ENCODE measurements around the gene SLIT3. TPM values are rescaled to one million over a fixed set of nuclear protein-coding genes. Genes with fewer than 3 reads are reported as not detected.

Gene SLIT3
- total and polyA plus RNA-seq, 5 donors from 2014 or later = not detected

DNA sequence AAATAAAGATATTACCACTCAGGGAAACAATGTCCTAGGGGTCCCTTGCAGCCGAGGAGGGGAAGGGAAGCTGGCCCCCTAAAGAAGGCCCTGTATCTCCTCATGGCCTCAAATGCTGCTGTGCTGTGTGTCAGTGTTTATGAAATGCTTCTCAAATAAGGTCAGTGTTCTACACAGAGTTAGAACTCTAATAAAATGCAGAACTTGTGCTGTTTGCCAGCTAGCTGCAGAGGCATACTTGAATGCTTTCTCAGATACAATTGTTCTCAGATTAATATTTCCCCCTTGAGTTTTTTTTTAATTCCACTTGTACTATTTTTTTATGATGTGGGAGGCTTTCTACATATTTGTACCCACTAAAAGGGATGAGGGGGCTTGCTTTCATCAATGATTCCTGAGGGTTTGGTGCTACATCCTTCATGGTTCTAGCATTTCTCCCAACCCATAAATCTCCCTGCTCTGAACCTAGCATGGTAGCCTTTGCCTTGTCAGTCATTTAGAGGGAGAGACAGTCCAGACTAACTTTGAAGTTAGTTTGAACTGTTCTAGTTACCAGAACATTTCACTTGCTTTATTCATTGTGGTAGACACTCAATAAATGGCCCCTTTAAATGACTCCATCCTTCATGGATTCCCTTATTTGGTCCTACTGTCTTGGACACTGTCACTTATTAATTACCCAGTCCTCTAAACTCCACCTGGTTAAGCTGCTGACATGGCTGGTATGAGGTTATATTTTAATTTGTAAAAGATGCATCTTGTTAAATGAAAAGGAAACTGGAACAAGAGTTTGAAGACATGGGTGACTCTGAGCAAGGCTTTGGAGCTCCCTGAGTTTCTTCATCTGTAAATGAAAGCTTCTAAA, 12.6 kb downstream of the SLIT3 start:
- Histone ChIP-seq H3K27me3 (ENCODE audit: control insufficient read depth, insufficient read depth, low read length) (no peaks in the 10 kb centered on the region), H3K4me1 (ENCODE audit: control insufficient read depth, insufficient read depth, low read length, poor library complexity, severe bottlenecking) (no peaks in the 10 kb centered on the region), H3K36me3 (ENCODE audit: control insufficient read depth, insufficient read depth, low read length) (no peaks in the 10 kb centered on the region), H3K4me3 (ENCODE audit: low read depth, low read length) (no peak overlapping the region), H3K9me3 (ENCODE audit: control insufficient read depth in 2 of 2, low read length in 2 of 2) (no peaks in the 10 kb centered on the region), H3K27ac (ENCODE audit: insufficient read depth, low read length, poor library complexity, severe bottlenecking) (no peak overlapping the region)
- no peaks in the 10 kb centered on the region for H3K27me3 Mint-ChIP-seq
- H3K4me3 Mint-ChIP-seq = no peak overlapping the region
- no peaks in the 10 kb centered on the region for H3K4me1 Mint-ChIP-seq
- no peaks in the 10 kb centered on the region for H3K36me3 Mint-ChIP-seq
- no peak overlapping the region for H3K27ac Mint-ChIP-seq
- DNase-seq (no peak), ATAC-seq (ENCODE audit: low read depth in 2 of 2) (no peak)
- H3K9me3 Mint-ChIP-seq = peaks cover 0 to 4% (median 0%) of the 10 kb centered on the region in 7 donors

DNA sequence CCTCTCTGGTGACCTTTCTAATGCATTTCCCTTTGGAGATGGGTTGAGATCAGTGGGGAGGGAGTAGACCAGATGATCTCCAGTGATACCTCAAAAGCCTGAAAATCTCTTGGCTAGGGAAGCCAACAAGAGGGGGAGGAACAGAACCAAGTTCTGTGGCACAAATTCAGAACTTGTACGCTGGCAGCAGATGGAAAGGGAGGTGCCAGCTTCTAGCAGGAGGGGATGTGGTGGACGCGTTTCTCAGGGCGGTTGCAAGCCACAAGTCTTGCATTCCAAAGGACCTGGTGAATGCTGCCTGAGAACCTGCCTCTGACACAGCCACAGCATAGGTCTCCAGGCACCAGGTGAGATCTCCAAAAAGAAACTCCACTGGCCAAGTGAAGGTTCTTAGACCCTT, 13.4 kb downstream of the SLIT3 start:
- Mint-ChIP-seq H3K4me3 (no peak overlapping the region), H3K9me3 (peaks cover 0 to 4% (median 0%) of the 10 kb centered on the region in 7 donors), H3K36me3 (no peaks in the 10 kb centered on the region), H3K27me3 (no peaks in the 10 kb centered on the region), H3K27ac (no peak overlapping the region), H3K4me1 (no peaks in the 10 kb centered on the region)
- no peak overlapping the region for H3K27ac ChIP-seq (ENCODE audit: insufficient read depth, low read length, poor library complexity, severe bottlenecking)
- DNase-seq (no peak), ATAC-seq (ENCODE audit: low read depth in 2 of 2) (no peak)
- H3K9me3 ChIP-seq (ENCODE audit: control insufficient read depth in 2 of 2, low read length in 2 of 2) = no peaks in the 10 kb centered on the region
- H3K36me3 ChIP-seq (ENCODE audit: control insufficient read depth, insufficient read depth, low read length) = no peaks in the 10 kb centered on the region
- no peaks in the 10 kb centered on the region for H3K27me3 ChIP-seq (ENCODE audit: control insufficient read depth, insufficient read depth, low read length)
- no peaks in the 10 kb centered on the region for H3K4me1 ChIP-seq (ENCODE audit: control insufficient read depth, insufficient read depth, low read length, poor library complexity, severe bottlenecking)
- H3K4me3 ChIP-seq (ENCODE audit: low read depth, low read length) = no peak overlapping the region

DNA sequence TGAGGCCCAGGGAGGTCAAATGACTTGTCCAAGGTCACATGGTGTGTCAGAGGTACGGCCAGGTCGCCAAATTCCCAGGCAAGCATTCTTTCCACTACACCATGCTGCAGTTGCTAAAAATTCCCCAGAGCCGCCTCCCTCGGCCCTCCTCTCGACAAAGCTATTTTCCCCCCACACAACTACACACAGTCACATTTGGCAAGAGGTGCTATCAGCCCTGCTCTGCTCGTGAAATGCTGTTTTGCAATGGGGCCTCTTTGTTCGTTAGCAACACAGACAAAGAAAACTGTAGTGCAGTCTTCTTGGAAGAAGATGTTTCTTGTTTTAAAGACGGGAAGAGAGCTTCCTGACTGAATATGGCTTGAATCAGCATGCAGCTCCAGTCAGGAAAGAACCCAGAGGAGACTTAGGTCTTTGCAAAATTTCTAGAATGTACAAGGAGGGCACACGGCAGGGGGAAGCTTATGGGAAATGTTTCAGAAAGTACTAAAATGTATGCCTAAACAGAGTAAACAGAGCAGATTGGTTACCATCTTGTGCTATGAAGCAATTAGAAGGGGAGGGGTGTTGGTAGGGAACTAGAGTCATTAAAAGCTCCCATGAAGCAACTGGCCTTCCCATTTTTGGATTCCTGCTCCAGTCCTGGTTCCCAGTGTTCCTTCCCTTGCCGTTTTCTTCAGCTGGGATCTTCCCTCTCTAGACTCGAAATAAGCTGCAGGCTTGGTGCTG, 14.2 kb downstream of the SLIT3 start:
- Histone ChIP-seq H3K4me3 (ENCODE audit: low read depth, low read length) (no peak overlapping the region), H3K27ac (ENCODE audit: insufficient read depth, low read length, poor library complexity, severe bottlenecking) (no peak overlapping the region), H3K36me3 (ENCODE audit: control insufficient read depth, insufficient read depth, low read length) (no peaks in the 10 kb centered on the region), H3K27me3 (ENCODE audit: control insufficient read depth, insufficient read depth, low read length) (no peaks in the 10 kb centered on the region), H3K9me3 (ENCODE audit: control insufficient read depth in 2 of 2, low read length in 2 of 2) (no peaks in the 10 kb centered on the region), H3K4me1 (ENCODE audit: control insufficient read depth, insufficient read depth, low read length, poor library complexity, severe bottlenecking) (no peaks in the 10 kb centered on the region)
- H3K4me3 Mint-ChIP-seq = no peak overlapping the region
- H3K27ac Mint-ChIP-seq = no peak overlapping the region
- H3K4me1 Mint-ChIP-seq = no peaks in the 10 kb centered on the region
- no peak for DNase-seq
- no peak for ATAC-seq (ENCODE audit: low read depth in 2 of 2)
- no peaks in the 10 kb centered on the region for H3K27me3 Mint-ChIP-seq
- H3K36me3 Mint-ChIP-seq = no peaks in the 10 kb centered on the region
- H3K9me3 Mint-ChIP-seq = peaks cover 0 to 4% (median 0%) of the 10 kb centered on the region in 7 donors

DNA sequence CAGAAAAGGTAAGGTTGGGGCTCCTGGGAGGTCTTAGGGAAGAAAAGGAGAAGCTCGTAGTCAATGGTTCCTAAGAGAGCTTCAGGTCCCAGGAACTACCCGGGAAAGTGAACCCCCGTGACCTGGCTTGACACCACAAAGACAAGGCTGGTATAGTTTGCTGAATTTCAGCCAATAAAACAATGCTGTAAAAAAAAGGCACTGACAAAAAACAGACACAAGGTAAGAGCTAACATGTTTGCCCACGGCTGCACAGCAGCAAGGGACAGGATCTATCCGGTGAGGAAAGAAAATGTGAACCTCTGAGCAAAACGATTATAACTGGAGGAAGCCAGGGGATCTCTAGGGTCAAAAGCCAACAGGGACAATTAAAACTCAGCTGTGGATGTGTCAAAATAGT, 17.1 kb downstream of the SLIT3 start:
- Histone ChIP-seq H3K9me3 (ENCODE audit: control insufficient read depth in 2 of 2, low read length in 2 of 2) (no peaks in the 10 kb centered on the region), H3K4me1 (ENCODE audit: control insufficient read depth, insufficient read depth, low read length, poor library complexity, severe bottlenecking) (no peaks in the 10 kb centered on the region), H3K27ac (ENCODE audit: insufficient read depth, low read length, poor library complexity, severe bottlenecking) (no peak overlapping the region), H3K36me3 (ENCODE audit: control insufficient read depth, insufficient read depth, low read length) (no peaks in the 10 kb centered on the region), H3K27me3 (ENCODE audit: control insufficient read depth, insufficient read depth, low read length) (no peaks in the 10 kb centered on the region), H3K4me3 (ENCODE audit: low read depth, low read length) (no peak overlapping the region)
- no peak overlapping the region for H3K4me3 Mint-ChIP-seq
- no peak for ATAC-seq (ENCODE audit: low read depth in 2 of 2)
- no peaks in the 10 kb centered on the region for H3K36me3 Mint-ChIP-seq
- peaks cover 0 to 4% (median 0%) of the 10 kb centered on the region in 7 donors for H3K9me3 Mint-ChIP-seq
- no peak overlapping the region for H3K27ac Mint-ChIP-seq
- H3K4me1 Mint-ChIP-seq = no peaks in the 10 kb centered on the region
- no peak for DNase-seq
- H3K27me3 Mint-ChIP-seq = no peaks in the 10 kb centered on the region

DNA sequence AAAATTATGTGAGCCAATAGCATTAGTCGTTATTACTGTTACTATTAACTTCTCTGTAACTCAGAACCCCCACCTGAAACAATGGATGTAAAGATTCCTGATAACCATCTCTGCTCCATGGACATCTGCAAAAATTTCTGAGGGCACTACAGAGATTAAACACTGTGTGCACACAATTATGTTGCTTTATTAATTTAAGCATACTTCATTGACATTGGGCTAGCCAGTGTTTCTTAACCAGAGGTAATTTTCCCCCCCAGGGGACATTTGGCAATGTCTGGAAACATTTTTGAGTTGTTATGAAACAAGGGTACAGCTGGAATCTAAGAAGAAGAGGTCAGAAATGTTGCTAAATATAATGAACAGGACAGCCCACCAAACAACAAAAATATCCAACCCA, 19.3 kb downstream of the SLIT3 start:
- Mint-ChIP-seq H3K4me3 (no peak overlapping the region), H3K27me3 (no peaks in the 10 kb centered on the region), H3K9me3 (peaks cover 0 to 4% (median 1%) of the 10 kb centered on the region in 7 donors), H3K27ac (no peak overlapping the region), H3K36me3 (no peaks in the 10 kb centered on the region), H3K4me1 (no peaks in the 10 kb centered on the region)
- no peaks in the 10 kb centered on the region for H3K27me3 ChIP-seq (ENCODE audit: control insufficient read depth, insufficient read depth, low read length)
- DNase-seq (no peak), ATAC-seq (ENCODE audit: low read depth in 2 of 2) (no peak)
- no peaks in the 10 kb centered on the region for H3K36me3 ChIP-seq (ENCODE audit: control insufficient read depth, insufficient read depth, low read length)
- H3K4me1 ChIP-seq (ENCODE audit: control insufficient read depth, insufficient read depth, low read length, poor library complexity, severe bottlenecking) = no peaks in the 10 kb centered on the region
- no peak overlapping the region for H3K4me3 ChIP-seq (ENCODE audit: low read depth, low read length)
- no peaks in the 10 kb centered on the region for H3K9me3 ChIP-seq (ENCODE audit: control insufficient read depth in 2 of 2, low read length in 2 of 2)
- no peak overlapping the region for H3K27ac ChIP-seq (ENCODE audit: insufficient read depth, low read length, poor library complexity, severe bottlenecking)

DNA sequence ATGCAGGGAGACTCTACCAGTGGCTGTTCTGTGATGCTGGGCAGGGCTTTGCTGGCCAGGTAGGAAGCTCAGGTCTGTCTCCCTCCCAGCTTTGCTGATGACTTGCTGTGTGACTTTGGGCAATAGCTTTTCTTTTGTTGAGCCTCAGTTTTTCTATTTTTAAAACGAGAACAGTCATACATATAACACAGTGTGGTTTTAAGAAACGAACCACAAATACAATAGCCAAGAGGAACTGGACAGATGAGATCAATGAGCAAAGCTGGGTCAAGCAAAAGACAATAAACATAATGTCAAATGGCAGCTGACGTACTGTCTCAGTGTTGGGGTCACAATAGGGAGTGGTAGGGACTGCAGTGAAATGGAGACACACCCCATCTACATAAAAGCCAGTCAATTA, 20.2 kb downstream of the SLIT3 start:
- Histone ChIP-seq H3K27me3 (ENCODE audit: control insufficient read depth, insufficient read depth, low read length) (no peaks in the 10 kb centered on the region), H3K4me1 (ENCODE audit: control insufficient read depth, insufficient read depth, low read length, poor library complexity, severe bottlenecking) (no peaks in the 10 kb centered on the region), H3K9me3 (ENCODE audit: control insufficient read depth in 2 of 2, low read length in 2 of 2) (no peaks in the 10 kb centered on the region), H3K36me3 (ENCODE audit: control insufficient read depth, insufficient read depth, low read length) (no peaks in the 10 kb centered on the region), H3K4me3 (ENCODE audit: low read depth, low read length) (no peak overlapping the region), H3K27ac (ENCODE audit: insufficient read depth, low read length, poor library complexity, severe bottlenecking) (no peak overlapping the region)
- Mint-ChIP-seq H3K36me3 (no peaks in the 10 kb centered on the region), H3K27ac (no peak overlapping the region), H3K9me3 (peaks cover 0 to 5% (median under 1%) of the 10 kb centered on the region in 7 donors), H3K4me1 (no peaks in the 10 kb centered on the region), H3K27me3 (no peaks in the 10 kb centered on the region), H3K4me3 (no peak overlapping the region)
- DNase-seq (no peak), ATAC-seq (ENCODE audit: low read depth in 2 of 2) (no peak)

DNA sequence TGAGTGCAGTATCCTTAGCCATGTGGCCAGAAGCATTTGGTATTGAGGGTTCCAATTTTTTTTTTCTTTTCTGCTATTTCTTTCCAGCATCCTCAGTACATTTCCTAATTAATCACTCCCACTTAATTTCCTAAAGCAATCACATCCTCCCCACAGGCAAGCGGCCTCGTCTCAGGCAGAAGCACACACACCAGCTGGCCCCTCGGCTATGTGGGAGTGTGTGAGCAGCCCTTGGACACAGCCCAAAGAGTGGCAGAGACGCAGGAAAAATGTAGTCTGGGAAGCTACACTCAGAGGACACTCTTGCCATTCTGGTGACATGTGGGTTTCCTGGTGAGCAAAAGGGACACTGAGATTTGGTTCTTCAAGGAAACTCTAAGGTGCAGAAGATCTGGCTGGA, 20.7 kb downstream of the SLIT3 start:
- no peak overlapping the region for H3K4me3 Mint-ChIP-seq
- H3K9me3 Mint-ChIP-seq = peaks cover 0 to 5% (median 0%) of the 10 kb centered on the region in 7 donors
- Histone ChIP-seq H3K36me3 (ENCODE audit: control insufficient read depth, insufficient read depth, low read length) (no peaks in the 10 kb centered on the region), H3K4me1 (ENCODE audit: control insufficient read depth, insufficient read depth, low read length, poor library complexity, severe bottlenecking) (no peaks in the 10 kb centered on the region), H3K4me3 (ENCODE audit: low read depth, low read length) (no peak overlapping the region), H3K9me3 (ENCODE audit: control insufficient read depth in 2 of 2, low read length in 2 of 2) (no peaks in the 10 kb centered on the region), H3K27ac (ENCODE audit: insufficient read depth, low read length, poor library complexity, severe bottlenecking) (no peak overlapping the region), H3K27me3 (ENCODE audit: control insufficient read depth, insufficient read depth, low read length) (no peaks in the 10 kb centered on the region)
- no peaks in the 10 kb centered on the region for H3K4me1 Mint-ChIP-seq
- no peak for ATAC-seq (ENCODE audit: low read depth in 2 of 2)
- no peak for DNase-seq
- no peaks in the 10 kb centered on the region for H3K36me3 Mint-ChIP-seq
- no peak overlapping the region for H3K27ac Mint-ChIP-seq
- H3K27me3 Mint-ChIP-seq = no peaks in the 10 kb centered on the region

All from CD4-positive, CD25-positive, alpha-beta regulatory T cell (primary cell).